Measurements from ENCODE around the gene BUD31.
"Not testable (repeated sequence)": the region's sequence is repeated elsewhere in the genome, so short reads cannot be mapped to it uniquely, and the experiment has no call there.

BUD31 gene

DNA sequence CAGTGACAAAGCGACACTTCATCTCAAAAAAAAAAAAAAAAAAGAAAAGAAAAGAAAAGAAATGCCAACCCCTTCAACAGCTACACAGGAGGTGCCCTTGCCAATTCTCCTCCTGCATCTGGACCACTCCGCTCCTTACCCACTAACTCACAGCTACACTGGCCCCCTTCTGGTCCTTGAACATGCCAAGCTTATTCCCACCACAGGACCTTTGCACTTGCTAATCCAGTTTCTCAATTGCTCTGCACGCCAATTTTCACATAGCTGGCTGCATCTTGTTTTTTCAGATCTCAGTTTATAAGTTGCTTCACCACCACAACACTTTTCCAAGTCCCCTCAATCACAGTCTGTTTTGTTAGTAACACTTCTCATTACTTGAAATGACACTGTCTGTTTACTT, 5.9 kb upstream of the BUD31 start:
- DNase-seq: no peak

DNA sequence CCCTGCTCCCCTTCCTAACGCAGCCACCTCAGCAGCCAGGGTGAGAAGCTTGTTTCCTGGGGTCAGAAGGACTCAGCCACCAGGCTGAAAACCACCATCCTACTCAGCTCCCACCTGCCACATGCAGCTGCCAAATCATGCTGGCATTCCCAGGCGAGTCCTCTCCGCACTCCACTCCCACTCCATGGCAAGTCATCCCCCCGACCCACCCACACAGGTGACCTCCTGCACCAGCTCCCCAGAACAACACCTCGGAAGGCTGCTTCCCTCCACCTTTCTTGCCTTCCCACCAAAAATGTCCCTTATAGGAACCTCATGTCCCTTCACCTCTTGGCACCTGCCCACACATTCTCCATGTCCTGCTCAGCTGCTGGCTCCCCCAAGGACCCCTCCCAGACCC, 5.0 kb upstream of the BUD31 start:
- no peak for DNase-seq

DNA sequence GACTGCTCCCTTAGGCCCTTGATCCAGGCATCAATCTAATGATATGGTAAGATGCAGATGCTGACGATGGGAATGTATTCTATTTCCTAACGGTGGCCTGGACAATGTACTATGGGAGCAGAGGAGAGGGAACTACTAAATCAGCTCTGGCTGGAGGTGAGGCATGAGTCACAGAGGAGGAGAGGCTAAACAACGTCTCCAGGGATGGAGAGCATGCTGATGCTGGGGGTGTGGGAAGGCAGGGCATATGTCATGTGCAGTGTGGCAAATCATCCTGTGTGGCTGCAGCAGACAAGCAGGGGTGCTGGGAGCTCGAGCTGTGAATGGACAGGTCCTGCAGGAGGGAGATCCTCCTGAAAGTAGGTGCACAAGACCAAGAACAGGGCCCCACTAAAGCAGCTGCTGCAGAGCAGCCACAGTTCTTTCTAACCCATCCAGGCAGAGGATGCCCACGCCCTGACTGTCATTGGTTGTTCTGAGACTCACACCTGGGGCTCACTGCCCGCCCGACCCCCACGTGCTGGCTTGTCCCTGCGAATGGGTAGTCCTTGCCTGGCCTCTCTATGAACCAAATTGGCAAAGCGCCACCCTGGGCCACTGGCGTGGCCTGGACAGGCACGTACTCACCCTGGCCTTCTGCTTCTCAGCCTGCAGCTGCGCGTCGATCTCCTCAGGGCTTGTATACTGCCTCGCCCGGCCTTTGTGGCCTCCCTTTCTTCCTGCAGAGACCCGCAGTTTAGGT, 4.4 kb upstream of the BUD31 start:
- no peak for DNase-seq

DNA sequence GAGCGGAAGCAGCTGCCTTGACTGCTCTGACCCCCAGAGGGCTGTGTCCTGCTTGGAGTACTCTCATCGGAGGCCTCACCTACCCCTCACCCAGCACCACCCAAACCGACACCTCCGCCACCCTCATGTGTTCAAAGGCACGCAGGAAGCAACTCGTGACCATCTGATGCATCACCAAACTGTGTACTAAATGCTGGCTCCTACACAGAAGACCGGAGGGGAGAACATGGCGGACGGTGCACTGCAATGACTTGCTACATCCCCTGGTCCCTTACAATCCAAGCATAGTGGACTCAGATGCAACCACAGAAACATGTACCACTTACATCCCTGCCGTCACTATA, 3.8 kb upstream of the BUD31 start:
- no peak for DNase-seq

DNA sequence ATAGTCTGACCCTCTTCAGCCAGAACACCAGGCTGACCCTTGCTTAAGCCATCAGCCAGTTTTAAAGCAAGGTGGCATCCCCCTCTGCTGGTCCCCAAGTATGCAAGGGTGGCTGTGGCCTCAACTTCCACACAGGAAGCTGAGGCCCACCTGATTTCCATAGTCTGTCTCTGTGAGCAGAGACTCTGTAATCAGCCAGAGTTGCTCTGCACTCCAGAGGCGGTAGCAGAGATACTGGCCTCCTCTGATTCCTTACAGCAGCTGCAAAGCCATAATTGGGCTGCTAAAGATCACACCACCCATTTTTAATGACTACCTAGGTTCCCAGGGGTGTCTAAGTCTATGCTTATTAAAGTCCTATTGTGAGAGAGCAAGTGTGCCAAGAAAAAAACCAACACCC, 2.2 kb upstream of the BUD31 start:
- no peak for DNase-seq

DNA sequence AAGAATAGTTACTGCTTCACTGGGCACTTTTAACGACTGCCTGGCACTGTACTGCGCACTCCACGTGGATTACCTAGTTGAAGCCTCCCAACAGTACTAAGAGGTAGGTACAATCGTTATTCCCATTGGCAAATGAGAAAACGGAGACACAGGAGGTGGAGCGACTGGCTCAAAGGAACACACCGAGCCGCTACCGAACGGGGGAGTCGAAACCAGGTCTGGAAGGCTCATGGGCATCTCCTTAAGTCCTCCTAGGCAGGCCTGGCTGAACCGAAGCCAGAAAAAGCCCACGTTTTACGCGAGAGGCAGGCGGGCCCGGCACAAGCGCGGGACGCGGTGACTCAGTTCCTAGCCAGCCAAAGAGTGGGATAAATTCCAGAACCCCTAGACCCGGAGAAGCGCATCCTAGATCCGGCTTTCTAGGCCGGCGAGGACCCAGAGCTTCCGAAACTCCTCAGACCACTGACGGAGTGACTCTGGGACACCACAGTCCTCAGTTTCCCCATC, 844 bp upstream of the BUD31 start:
- DNase-seq: peak; percentile 30 to 53

DNA sequence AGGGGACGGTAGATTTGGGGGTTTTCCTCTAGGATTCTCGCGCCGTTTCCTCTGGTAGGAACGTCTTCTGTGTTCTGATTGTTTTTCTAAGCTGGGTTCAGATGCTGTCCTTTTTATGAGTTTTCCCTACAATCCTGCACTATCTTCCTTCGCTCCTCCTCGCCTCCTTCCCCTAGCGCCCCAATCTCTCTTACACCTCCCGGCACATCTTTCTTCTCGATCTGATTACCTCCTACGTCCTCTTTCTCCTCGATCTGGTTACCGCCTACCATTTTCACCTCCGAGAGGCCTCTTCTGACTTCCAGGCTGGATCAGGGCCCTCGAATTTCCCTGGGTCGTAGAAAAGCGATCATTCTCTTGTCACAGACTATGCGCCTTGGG, 413 bp downstream of the BUD31 start:
- no peak for DNase-seq

DNA sequence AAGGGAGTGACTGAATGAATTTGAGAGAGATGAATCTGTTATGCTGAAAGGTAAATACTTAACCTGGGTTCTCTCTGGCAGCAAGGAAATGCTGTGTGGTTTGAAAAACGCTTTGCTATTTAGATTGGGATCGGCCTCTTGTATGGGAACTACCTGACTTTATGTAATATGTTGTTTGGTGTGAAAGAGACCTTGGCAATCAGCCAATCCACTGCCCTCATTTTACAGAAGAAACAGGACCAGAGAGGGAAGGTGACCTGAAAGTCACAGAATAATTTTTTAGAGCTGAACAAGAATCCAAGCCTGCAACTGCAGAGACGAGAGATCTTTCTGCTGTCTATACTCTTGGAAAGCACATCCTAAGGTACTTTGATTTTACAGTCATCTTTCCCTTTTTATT, 1.0 kb downstream of the BUD31 start:
- DNase-seq: no peak

DNA sequence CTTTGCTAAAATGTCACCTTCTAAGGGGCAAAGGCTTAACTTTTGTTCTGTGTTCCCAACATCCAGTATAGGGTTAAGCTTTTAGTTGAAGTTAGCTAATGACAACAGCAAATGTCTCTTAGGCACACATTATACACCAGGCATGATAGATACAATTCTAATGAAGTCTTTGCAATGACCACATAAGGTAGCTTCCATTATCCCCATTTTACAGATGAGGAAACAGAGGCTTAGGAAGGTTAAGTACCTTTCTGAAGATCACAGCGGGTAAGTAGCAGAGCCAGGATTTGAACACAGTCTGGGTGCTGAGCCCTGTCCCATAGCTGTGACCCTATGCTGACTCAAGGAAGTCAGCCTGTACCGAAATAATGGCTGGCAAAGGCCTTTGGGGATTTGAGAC, 1.9 kb downstream of the BUD31 start:
- DNase-seq: no peak

DNA sequence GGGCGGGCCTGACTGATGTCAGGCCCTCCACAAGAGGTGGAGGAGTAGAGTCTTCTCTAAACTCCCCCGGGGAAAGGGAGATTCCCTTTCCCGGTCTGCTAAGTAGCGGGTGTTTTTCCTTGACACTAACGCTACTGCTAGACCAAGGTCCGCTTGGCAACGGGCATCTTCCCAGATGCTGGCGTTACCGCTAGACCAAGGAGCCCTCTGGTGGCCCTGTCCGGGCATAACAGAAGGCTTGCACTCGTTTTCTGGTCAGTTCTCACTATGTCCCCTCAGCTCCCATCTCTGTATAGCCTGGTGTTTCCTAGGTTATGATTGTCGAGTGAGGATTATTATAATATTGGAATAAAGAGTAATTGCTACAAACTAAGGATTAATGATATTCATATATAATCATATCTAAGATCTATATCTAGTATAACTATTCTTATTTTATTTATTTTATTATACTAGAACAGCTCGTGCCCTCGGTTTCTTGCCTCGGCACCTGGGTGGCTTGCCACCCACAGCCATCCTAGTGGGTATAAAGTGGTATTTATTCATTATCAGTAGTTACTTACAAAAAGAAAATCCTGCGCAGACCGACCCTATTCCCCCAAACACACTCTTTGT, 6.9 kb downstream of the BUD31 start:
- not testable (repeated sequence) for DNase-seq

DNA sequence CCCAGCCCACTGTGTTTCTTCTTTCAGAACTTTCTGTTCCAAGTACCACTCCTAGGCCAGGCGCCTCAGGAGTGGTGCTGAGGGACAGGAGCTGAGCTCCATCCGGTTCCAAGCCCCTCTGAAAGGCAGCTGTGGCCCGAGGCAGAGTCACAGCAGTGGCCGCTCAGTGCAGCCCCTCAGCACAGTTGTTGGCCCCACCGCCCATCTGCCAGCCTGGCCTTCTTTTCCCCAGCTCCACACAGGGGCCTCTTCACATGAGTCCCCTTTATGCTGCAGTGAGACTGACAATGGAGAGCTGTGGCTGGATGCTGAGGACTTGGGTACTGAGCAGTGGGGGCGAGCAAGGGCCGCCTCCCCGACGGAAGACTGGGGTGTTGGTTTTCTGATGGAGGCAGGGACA, 9.5 kb downstream of the BUD31 start:
- no peak for DNase-seq

DNA sequence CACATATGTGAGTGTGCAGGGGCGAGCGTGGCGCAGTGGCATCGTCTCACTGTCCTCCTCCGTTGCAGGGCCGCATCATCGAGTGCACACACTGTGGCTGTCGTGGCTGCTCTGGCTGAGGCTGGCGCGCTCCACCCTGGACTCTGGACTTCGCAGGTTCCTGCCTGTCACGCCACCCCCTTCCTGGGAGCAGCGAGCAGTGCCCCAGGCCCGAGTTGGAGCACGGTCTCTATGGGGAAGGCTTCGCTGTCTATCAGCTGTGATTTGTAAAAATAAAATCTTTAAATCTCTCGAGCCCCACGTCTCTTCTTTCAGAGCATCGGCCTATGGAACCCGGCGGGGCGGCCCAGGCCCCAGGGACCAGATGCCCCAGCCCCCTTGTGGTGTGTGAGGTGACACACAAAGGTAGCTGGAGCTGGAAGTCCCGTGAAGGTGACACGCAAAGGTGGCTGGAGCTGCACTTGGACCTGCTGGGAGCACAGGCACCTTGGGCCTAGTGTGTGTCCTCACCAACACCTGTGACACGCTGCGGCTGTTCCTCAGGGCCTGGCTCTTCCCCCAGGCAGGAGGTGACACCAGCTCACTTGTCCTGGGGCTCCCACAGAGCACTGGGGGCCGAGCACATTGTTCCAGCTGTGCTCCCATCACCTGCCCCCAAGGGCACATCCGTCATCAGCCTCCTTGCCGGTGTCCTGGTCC, 10.7 kb downstream of the BUD31 start:
- no peak for DNase-seq

DNA sequence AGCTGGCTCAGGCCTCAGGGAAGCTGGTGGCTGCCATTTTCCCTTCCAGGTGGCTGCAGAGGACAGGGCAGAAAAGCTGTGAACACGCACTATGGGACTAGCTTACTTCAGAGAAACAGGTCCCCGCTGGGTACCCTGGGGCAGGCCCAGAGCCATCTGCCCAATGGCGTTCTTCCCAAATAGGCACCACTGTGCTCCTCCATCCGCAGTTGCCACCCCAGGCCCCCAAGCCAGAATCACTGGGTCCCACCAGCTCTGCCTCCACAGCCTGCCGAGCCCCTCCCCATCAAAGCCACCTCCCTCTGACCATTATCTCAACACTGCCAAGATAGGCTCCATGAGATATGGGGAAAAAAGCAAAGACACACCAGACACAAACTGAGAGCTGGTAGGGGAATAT, 11.4 kb downstream of the BUD31 start:
- DNase-seq: no peak

DNA sequence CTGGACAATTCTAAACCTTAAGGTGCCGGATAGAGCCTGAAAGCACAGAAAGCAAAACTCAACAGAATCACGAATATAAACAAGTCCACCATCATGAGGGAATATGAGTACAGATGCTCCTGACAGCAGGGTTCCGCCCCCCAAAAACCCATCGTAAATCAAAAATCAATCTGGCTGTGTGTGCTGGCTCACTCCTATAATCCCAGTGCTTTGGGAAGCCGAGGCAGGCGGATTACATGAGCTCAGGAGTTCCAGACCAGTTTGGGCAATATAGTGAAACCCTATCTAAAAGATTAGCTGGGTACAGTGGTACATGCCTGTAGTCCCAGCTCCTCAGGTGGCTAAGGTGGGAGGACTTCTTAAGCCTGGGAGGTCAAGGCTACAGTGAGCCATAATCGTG, 12.2 kb downstream of the BUD31 start:
- no peak for DNase-seq

DNA sequence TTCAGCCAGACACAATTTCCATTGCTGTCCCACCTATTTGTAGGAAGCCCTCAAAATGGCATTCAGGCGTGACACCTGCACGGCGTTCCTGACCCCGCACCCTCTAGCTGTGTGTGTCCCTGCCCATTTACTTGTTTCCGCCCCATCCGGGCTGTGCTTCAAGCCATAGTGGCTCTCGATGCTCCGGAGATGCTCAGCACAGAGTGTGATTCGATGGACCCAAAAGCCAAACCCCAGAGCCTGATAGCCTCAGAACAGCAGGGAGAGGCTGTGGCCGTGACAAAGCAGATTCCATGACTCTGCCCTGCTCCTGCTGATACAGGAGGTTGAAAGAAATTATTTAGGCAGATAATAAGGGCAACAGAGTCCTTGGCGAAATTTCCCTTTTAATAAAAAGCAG, 13.4 kb downstream of the BUD31 start:
- DNase-seq: no peak

DNA sequence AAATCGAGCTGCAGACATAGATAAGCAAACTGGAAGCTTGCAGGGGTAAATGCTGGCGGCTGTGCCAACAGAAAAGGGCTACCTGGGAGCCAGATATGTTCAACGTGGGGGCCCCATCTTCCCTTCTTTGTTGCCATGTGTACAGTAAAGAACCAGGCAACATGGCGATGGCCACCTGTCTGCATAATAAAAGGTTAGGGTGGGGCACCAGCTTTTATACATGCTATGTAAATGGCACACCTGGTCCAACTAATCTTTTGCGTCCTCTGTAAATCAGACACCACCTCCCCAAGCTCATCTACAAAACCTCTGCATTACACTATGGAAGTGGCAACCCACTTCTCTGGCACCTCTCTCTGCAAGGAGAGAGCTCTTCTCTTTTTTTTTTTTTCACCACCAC, 13.9 kb downstream of the BUD31 start:
- no peak for DNase-seq

DNA sequence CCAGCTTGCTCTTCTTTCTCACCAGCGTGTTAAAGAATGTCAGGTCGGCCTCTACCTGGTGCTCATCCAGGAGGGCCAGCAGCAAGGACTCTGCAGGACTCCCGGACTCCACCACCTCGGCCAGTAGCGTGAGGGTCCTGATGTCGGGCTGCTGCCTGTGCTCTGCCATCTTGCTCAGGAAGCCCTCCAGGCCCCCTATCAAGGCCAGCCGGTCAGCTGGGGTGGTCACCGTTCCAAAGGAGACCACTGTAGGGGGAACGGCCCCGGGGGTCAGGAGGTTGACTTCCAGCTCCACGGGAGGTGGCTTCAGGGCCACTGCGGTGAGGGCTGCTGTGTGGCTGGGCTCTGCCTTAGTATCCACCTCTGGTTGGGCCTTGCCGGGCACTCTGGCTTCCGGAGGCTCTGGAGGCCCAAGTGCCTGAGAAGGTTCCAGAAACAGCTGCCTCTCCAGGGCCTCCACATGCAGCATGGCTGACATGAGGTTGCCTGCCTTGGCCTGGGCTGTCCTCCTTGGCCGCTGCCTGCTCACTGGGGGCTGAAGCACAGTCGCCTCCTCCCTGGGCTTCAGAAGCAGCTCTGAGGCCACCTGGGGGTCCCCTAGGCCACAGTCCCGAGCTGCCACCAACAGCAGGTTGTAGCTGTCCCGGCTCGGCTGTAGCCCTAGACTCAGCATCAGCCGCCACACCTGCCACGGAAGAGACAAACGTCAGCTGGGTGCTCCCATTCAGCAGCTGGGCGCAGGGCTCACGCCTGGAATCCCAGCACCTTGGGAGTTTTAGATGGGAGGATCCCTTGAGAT, 16.4 kb downstream of the BUD31 start:
- no peak for DNase-seq

DNA sequence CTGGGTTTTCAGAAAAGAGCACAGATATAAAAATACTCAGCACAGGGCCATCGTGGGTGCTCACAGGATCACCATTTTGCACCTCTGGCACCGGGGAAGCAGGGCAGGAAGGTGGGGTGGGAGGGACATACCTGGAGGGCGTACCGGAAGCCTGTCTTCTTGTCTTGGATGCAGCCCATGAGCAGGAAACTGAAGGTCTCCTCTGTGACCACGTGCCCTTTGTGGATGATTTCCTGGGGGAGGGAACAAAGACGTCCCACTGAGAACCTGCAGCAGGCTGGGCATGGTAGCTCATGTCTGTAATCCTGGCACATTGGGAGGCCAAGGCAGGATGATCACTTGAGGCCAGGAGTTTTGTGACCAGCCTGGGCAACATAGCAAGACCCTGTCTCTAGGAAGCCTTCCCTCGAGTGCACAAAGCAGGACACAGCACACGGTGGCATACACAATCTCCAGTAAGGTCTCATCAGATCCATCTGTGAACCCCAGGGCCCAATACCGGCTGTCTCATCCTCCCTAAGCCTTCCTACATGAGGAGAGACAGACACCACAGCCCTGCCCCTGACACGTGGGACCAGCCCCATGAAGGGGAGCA, 20.3 kb downstream of the BUD31 start:
- no peak for DNase-seq

DNA sequence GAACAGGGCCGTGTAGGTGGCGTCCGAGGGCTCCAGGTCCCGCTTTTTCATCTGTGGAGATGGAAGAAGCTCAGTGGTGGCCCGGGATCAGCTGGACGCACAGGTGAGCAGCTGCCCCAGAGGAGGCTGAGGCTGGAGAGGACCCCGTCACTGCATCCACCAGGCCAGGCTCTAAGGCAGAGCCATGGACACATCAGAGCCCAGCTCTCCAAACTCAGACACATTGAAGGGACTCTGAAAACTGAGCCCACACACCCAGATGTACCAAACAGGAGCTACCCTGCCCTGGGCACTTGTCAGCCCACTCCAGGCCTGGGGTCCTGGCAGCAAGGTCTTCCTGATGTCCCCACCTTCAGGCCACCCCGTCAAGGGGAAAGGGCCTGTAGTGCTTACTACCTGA, 21.0 kb downstream of the BUD31 start:
- no peak for DNase-seq

DNA sequence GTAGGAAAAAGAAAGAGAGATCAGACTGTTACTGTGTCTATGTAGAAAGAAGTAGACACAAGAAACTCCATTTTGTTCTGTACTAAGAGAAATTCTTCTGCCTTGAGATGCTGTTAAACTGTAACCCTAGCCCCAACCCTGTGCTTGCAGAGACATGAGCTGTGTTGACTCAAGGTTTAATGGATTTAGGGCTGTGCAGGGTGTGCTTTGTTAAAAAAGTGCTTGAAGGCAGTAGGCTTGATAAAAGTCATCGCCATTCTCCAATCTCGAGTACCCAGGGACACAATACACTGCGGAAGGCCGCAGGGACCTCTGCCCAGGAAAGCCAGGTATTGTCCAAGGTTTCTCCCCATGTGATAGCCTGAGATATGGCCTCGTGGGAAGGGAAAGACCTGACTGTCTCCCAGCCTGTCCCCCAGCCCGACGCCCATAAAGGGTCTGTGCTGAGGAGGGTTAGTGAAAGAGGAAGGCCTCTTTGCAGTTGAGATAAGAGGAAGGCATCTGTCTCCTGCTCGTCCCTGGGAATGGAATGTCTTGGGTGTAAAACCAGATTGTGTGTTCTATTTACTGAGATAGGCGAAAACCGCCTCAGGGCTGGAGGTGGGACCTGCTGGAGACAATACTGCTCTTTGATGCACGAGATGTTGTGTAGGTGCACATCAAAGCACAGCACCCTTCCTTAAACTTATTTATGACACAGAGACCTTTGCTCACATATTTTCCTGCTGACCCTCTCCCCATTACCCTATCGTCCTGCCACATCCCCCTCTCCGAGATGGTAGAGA, 23.2 kb downstream of the BUD31 start:
- not testable (repeated sequence) for DNase-seq

DNA sequence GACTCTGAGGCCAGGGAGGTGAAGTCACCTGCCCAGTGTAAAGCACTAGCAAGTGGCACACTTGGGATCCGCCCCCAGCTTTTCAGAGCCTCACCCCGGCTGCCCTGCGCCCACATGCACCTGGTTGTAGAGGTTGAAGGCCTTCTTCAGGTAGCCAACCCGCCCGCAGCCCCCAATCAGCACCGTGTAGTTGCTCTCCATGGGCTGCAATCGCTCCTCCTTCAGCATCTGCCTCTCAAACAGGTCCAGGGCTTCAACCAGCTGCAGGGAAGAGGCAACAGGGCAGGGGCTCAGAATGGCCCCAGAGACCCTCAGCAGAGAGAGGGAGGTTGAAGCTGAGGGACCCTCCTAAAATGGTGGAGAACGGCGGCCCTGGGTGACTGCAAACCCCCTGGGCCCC, 24.4 kb downstream of the BUD31 start:
- no peak for DNase-seq

DNA sequence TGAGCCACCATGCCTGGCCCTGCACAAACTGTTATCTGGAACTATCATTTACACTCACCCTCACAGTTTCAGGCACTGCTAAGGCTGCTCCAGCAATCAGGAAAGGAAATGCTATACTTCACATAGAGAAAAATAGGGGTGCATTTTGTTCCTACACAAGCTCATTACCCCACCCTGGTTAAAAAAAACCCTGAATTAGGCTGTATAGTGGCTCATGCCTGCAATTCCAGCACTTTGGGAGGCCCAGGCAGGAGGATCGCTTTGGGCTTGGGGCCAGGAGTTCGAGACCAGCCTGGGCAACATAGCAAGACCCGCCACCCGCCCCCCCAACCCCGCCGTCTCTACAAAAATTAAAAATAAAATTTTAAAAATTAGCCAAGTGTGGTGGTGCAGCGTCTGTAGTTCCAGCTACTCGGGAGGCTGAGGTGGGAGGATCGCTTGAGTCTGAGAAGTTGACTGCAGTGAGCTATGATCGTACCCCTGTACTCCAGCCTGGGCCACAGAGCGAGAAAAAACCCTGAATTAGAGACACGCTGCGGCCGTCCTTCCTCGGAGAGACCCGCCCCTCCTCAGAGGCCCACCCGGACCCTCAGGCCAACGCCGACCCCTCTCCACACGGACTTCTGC, 29.3 kb downstream of the BUD31 start:
- no peak for DNase-seq

All from stimulated activated CD4-positive, alpha-beta T cell treated with anti-CD3 and anti-CD28 coated beads, Interleukin-4, amount 100 ng/mL, for 4 hours (primary cell).